ENCODE measurements around the gene EFHD1.
"Not testable (repeated sequence)": the region's sequence is repeated elsewhere in the genome, so short reads cannot be mapped to it uniquely, and the experiment has no call there.

EFHD1 gene

GRCh38 chr2:232621186-232621585, 12.2 kb upstream of the EFHD1 start:
- DNase-seq (ENCODE audit: low read depth), result no peak

GRCh38 chr2:232622563-232622962, 10.8 kb upstream of the EFHD1 start:
- no peak for DNase-seq (ENCODE audit: low read depth)

- no peak for DNase-seq (ENCODE audit: low read depth)
Observed at GRCh38 chr2:232623768-232624765, 9.3 kb upstream of the EFHD1 start.

- no peak for DNase-seq (ENCODE audit: low read depth)
Observed at GRCh38 chr2:232626584-232626983, 6.8 kb upstream of the EFHD1 start.

GRCh38 chr2:232628466-232629128, 4.8 kb upstream of the EFHD1 start:
- DNase-seq (ENCODE audit: low read depth), result no peak

GRCh38 chr2:232629129-232629475, 4.3 kb upstream of the EFHD1 start:
- DNase-seq (ENCODE audit: low read depth), result no peak

GRCh38 chr2:232632229-232632903, 1.0 kb upstream of the EFHD1 start:
- DNase-seq (ENCODE audit: low read depth), result no peak

- no peak for DNase-seq (ENCODE audit: low read depth)
Observed at GRCh38 chr2:232632904-232633412, 446 bp upstream of the EFHD1 start.

GRCh38 chr2:232634206-232635150, 1.1 kb downstream of the EFHD1 start:
- DNase-seq (ENCODE audit: low read depth), result no peak

GRCh38 chr2:232635376-232635775, 2.0 kb downstream of the EFHD1 start:
- not testable (repeated sequence) for DNase-seq (ENCODE audit: low read depth)

GRCh38 chr2:232635820-232636219, 2.4 kb downstream of the EFHD1 start:
- no peak for DNase-seq (ENCODE audit: low read depth)

GRCh38 chr2:232636788-232637420, 3.5 kb downstream of the EFHD1 start:
- no peak for DNase-seq (ENCODE audit: low read depth)

- no peak for DNase-seq (ENCODE audit: low read depth)
Observed at GRCh38 chr2:232637866-232638583, 4.6 kb downstream of the EFHD1 start.

GRCh38 chr2:232641153-232641848, 7.9 kb downstream of the EFHD1 start:
- no peak for DNase-seq (ENCODE audit: low read depth)

GRCh38 chr2:232643147-232643425, 9.7 kb downstream of the EFHD1 start:
- no peak for DNase-seq (ENCODE audit: low read depth)

GRCh38 chr2:232643813-232644347, 10.5 kb downstream of the EFHD1 start:
- no peak for DNase-seq (ENCODE audit: low read depth)

- DNase-seq (ENCODE audit: low read depth), result no peak
Observed at GRCh38 chr2:232645061-232645460, 11.7 kb downstream of the EFHD1 start.

- DNase-seq (ENCODE audit: low read depth), result no peak
Observed at GRCh38 chr2:232646726-232647125, 13.3 kb downstream of the EFHD1 start.

- DNase-seq (ENCODE audit: low read depth), result no peak
Observed at GRCh38 chr2:232647261-232647660, 13.9 kb downstream of the EFHD1 start.

GRCh38 chr2:232649033-232649432, 15.6 kb downstream of the EFHD1 start:
- DNase-seq (ENCODE audit: low read depth), result no peak
